GM21515 (cell line): Measurements from ENCODE around the gene TGFBR3.

Source experiments
- ATAC-seq: cut with Tn5 transposase; IDR thresholded peaks from one replicate; pipeline ENCODE4 v1.9.1; 2021; ENCODE audit not compliant: unreplicated experiment

Gene TGFBR3

GRCh38 chr1:91803847-91804545 is 82.0 kb downstream of the TGFBR3 start:
- ATAC-seq, result peak; percentile 87

GRCh38 chr1:91803123-91803522 is 82.8 kb downstream of the TGFBR3 start:
- no peak for ATAC-seq

DNA sequence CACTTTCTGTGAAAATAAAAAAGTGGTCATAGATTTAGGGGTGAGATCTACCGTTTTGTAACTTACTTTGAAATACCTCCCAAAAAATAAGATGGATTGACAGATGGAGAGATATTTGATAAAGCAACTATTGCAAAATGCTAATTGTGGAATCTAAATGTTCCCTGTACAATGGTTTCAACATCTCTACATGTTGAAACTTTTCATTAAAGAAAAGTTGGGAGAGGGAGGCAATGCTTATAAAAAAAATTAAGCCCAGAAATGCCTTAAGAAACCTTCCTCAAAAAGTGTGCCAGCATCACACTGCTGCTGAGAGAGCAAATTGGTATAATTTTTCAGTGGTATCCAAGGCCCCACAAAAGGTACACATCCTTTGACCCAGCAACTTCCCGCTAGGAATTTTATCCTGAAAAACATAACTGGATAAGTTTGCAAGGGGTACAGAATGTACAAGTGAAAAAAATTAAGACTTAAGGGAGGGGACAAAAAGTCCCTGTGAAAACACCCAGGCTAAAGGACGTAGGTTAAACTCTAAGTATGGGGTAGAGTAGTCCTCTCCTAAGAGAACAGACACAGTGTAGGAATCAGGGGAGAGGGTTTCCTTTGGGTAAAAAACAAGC is 84.3 kb downstream of the TGFBR3 start:
- ATAC-seq, result no peak

DNA sequence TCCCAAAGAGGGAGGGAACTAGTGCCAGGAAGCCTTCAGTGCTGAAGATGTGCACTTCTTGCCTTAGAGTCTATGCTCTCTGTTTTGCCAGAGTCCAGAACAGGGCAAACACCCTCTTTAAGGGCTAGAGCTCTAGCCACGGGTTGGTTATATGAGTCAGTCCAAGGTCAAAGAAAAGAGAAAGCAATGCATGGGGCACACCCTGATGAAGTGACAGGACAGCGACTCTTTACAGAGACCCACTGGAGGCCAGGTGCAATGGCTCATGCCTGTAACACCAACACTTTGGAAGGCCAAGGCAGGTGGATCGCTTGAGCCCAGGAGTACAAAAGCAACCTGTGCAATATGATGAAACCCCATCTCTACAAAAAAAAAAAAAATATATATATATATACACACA is 86.1 kb downstream of the TGFBR3 start:
- ATAC-seq, result no peak

- ATAC-seq, result no peak
These were observed 86.8 kb downstream of the TGFBR3 start for GRCh38 chr1:91799159-91799558.

DNA sequence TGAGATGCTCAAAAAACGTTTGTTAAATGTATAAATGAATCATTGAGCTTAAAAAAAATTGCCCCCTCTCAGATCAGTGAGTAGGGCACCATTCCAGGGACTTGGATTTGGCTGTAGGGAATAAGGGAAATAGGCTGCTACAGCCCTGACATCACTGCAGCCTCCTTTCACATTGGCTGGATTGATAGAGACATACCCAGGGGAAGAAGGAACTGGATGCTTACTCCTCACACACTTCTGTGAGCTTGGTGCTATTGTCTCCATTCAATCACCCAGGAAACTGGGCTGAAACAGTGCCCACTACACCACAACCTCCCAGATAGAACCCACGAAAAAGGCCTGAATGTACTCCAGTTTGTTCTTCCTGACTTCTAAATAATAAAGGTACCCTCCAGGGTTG is 87.2 kb downstream of the TGFBR3 start:
- ATAC-seq, result no peak

DNA sequence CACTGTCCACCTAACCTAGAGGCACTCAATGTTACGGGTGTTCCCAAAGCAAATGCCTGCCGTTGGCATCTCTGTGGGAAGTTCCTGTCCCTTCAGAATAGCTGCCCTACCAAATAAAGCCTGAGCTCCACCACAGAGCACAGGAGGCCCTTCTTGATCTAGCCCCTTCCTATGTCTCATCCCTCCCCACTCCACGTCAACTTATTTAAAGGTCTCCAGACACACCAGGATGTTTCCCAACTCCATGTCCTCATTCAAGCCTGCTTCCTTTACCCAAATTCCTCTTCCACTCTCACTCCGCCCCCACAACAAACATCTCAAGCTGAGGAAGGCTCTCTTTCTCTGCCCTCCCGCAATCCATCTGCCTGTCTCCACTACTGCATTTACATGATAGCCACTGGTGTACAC is 87.7 kb downstream of the TGFBR3 start:
- no peak for ATAC-seq

- ATAC-seq, result no peak
These were observed 88.8 kb downstream of the TGFBR3 start for GRCh38 chr1:91797164-91797563.

DNA sequence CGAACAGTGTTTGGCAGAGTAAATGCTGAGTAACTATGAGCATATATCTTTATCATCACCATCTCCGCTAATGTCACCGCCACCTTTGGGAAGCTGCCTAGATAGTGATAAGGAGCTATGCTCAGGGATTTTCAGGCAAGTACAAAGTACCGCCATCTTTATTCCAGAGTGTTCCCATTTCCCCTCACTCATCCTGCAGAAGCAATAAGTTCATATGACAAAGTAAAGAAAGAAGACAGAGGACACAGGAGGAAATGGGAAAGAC is 89.6 kb downstream of the TGFBR3 start:
- ATAC-seq, result no peak

DNA sequence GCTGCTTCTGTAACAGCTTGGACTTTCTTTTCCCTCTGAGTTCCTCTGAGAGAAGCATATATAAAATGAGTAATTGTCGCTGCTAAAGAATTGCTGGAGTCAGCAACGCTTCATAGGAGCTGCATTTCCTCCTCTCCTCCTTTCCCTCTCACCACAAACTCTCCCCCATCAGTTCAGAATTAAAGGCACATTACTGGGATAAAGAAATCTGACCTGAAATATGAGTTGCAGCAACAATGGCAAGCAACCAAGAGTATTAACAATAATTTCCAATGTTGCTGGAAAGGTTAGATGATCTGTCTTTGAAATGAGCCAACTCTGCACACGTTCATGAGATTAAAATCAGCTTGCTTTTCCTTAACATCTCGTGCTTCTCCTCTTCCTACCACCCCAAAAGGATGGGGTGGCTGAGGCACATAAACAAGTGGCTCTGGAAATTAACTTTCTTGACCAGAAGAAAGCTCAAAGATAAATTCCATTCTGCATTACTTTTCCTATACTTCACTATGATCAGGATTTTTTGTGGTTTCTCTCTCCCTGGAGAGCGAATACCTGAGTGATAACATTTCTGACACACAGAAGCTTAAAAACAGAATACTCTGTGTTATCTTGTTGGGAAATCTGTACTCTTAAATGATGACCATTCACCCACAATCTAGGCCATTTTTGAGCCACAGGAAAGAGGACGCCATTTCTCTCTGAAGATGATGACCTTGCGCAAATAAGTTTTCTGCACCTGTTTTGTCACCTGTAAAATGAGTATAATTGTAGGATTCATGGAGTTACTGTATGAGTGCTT is 90.2 kb downstream of the TGFBR3 start:
- ATAC-seq, result no peak

GRCh38 chr1:91793877-91794276 is 92.1 kb downstream of the TGFBR3 start:
- ATAC-seq, result no peak

DNA sequence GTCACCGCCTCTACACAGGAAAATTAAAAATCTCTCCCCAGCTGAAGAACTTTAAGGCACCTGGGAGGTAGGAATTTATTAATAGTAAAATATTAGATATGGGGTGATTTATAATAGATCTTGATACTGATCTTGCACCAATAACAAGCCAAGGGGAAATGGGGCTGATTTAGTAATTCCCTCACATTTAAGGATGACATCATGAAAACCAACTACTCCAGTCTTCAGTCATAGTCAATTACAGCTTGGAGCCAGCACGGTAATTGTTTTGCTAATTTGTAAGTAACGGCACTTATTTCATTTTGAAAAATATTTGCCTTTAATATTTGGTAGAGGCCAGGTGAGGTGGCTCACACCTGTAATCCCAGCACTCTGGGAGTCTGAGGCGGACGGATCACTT is 92.8 kb downstream of the TGFBR3 start:
- no peak for ATAC-seq

DNA sequence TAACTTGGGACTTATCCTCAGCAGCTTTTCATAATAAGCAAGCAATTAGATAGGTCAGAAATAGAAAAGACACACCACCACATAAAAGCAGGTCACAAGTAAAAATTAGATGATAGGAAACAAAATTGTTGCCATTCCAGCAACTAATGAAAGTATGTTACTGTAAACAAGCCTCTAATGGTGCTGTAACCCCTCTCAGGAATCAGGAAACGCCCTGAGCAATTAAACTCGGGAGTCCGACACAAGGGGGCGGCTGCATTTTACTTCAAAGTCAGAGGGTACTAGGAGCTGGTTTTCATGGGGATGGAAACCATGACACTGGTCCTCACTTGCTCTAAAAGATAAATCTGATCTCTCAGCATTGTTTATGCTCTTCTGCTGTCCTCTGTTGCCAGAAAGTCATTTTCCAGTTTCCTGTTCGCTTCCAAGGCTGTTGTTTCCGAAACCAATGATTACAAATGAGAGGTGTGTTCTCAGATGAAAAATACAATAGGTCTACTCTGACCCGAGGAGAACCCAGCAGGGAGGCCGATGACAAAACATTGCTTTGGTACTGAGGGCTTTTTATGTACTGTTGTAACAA is 93.4 kb downstream of the TGFBR3 start:
- no peak for ATAC-seq

DNA sequence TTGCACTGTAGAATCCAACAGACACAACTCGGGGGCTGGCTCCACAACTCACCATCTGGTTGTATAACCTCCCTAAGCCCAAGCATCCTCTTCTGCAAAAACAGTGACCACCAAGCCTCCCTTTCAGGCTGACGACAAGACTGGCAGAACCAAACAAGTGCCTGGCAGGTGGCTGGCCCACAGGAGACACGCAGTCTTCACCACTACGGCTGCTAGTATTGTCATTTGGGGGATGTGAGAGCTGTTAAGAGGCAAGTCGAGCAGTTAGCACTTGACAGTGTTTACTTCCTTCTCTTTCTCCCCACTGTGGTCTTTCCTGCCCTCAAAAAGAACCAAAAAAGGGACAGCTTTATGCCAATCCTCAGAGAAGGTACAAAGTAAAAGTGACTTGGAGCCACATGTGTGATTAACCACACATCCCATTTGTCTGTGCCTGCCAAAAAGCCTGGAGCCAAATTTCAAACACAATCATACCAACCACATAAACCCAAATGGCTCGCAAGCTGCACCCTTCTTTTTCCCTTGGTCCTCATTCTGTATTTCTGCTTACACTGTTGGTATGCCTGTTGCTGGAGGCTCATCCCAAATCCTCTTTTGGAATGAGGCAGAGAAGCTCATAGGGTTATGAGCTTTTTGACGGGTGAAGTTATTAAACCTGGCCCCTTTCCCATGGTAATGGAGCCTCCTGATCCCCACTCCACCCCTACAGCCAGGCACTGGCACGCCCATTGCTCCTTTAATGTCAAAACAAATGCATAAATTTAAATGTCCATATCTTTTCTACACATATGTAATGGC is 94.1 kb downstream of the TGFBR3 start:
- ATAC-seq, result no peak

DNA sequence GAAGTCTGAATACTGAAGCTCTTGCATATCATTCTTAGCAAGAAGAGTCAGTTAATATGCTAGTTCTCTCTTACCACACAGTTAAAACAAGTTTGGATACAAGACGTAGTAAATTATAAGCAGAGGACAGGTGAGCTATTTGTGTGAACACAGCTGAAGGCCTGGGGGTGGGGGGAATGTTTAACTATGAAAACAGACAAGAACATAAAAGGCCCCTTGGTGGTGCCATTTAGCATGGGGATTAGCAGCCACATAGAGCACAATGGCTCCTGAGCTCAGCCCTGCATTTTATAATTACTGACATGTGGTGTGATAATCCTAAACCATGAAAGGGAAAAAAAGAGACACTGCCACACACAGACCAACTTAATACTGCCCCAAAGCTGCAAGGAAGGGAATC is 94.8 kb downstream of the TGFBR3 start:
- no peak for ATAC-seq

GRCh38 chr1:91790392-91790791 is 95.6 kb downstream of the TGFBR3 start:
- no peak for ATAC-seq

- no peak for ATAC-seq
These were observed 96.5 kb downstream of the TGFBR3 start for GRCh38 chr1:91789273-91789997.

DNA sequence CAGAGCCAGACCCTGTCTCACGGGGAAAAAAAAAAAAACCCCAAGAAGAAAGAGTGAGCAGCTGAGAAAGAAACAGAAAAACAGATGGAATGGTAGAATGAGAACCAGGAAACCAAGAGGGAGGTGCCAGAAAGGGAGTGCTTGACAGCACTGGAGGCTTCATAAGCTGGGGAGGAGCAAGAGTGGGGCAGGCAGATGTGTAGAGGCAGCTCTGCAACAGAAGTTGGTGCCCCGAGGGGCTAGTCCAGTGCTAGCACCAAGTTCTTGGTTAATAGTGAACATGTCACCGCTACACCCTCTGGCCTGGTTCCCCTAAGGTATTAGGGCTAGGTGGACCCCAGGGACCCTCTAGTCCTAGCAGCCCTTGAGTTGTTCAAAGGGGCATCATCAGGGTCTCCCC is 98.0 kb downstream of the TGFBR3 start:
- ATAC-seq, result no peak

GRCh38 chr1:91784616-91785015 is 101.3 kb downstream of the TGFBR3 start:
- no peak for ATAC-seq

DNA sequence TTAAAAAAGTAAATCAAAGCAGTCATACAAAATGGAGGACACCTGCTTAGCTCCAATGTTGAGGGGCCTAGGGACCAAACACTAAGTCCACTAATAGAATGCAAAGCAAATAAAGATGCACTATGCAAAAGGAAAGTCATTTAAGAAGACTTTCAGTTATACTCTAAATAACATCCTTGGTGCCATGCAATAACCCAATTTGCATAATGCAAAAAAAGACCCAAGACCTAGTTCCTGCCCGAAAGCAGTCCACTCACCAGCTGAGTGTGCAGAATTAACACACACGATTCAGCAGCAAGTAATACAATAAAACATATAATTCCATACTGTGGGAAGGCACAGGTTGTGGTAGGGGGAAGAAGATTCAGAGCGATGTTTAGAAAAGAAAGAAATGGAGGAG is 101.8 kb downstream of the TGFBR3 start:
- ATAC-seq, result no peak
